ENCODE results near the gene AP2A1.

Gene AP2A1

DNA sequence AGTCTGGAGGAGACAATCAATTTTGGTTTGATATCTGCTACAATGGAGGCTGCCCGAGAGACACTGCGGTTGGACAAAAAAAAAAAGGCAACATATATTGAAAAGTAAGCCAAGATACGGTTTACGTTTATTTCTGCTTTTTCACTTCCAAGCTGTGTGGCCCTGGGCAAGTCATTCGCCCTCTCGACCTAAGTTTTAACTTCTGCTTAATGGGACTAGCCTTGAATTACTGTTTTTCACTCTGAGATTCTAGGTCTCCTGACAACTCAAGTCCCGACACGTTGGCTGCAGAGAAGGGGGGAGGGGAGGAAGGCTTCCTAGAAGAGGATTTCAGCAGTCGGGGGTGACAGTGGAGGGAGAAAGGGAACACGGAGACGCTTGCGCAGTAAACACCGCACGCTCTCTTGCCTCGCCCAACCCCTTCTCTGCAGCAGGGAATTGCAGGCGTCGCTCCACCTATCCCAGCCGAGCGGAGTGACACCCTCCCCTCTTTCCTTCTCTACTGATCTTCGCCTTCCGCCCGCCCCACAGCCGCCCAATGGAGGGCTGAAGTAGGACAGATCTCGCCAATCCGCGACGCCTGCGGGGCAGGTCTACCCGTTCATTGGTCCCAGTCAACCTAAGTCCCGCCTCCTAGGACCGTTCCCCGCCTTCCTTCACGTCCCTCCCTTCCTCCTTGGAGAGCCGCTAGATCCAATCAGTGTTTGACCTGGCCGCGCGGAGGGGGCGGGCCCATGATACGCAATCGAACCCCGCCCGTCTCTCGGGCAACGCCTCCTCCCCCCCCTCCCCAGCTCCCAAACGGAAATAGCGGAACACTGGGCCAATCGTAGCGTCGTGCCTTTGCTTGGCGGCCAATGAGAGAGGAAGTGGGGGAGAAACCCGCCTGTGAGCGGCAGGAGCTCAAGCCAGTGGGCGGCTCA, 533 bp upstream of the AP2A1 start:
- peak; percentile 100 for DNase-seq
- CTCF ChIA-PET = interaction anchor here (0.6 to 1.1 kb wide), 2 partner anchors 17 to 77 kb away, joined by 3 to 6 read pairs; partner anchors contain the start of gene ADM5
- POLR2A ChIA-PET = interaction anchor here (0.6 to 1.0 kb wide), 3 partner anchors 64 to 84 kb away, joined by 3 read pairs; no protein-coding TSS in a partner anchor
- no peaks in the 10 kb centered on the region for H3K27me3 ChIP-seq (replicated peaks in 2 of 5; ENCODE audit: control insufficient read depth in 4 of 5, insufficient read depth in 5 of 5, low read length in 4 of 5)
- peaks cover 7 to 23% (median 19%) of the 10 kb centered on the region in 4 experiments for H3K4me1 ChIP-seq (ENCODE audit: control extremely low read depth in 1 of 4, control insufficient read depth in 4 of 4, insufficient read depth in 4 of 4, low read length in 3 of 4)
- H3K27ac ChIP-seq (ENCODE audit: insufficient read depth in 1 of 2, low read depth in 1 of 2, low read length in 2 of 2, poor library complexity in 1 of 2, severe bottlenecking in 2 of 2) = peak overlapping the region in 1 of 2 experiments; percentile 85
- H3K9me3 ChIP-seq (ENCODE audit: control extremely low read depth in 1 of 5, control insufficient read depth in 4 of 5, insufficient read depth in 2 of 5, low read depth in 1 of 5, low read length in 4 of 5) = no peaks in the 10 kb centered on the region
- H3K36me3 ChIP-seq (ENCODE audit: control insufficient read depth in 4 of 4, insufficient read depth in 4 of 4, low read length in 3 of 4) = peaks cover 0 to 6% (median 3%) of the 10 kb centered on the region in 4 experiments
- peak overlapping the region in 6 of 7 experiments; percentile 13 to 94 (median 70) for H3K4me3 ChIP-seq (ENCODE audit: control insufficient read depth in 1 of 7, extremely low read depth in 1 of 7, insufficient read depth in 4 of 7, low read depth in 2 of 7, low read length in 6 of 7)
- 4% methylated on average over 30 of the region's 53 CpGs for WGBS (ENCODE audit: insufficient coverage)

DNA sequence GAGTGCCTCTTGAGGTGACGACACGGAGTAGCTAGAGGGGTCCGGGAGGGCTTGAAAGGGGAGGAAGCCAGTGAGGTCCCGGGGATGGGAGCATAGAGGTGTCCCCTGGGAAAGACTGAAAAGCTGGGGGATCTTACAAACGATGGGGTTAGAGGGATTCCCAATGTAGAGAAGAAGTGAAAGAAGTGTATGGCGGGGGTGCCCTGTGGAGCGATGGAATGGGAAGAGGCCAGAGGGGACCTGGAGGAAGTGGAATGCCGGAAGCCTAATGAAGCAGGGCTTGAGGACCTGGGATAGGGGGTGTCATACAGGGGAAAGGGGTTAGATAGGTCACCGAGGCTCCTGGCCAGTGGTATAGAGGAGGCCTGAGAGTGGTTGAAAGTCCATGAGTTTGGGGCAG, 580 bp downstream of the AP2A1 start:
- no peaks in the 10 kb centered on the region for H3K27me3 ChIP-seq (replicated peaks in 2 of 5; ENCODE audit: control insufficient read depth in 4 of 5, insufficient read depth in 5 of 5, low read length in 4 of 5)
- H3K4me3 ChIP-seq (ENCODE audit: control insufficient read depth in 1 of 7, extremely low read depth in 1 of 7, insufficient read depth in 4 of 7, low read depth in 2 of 7, low read length in 6 of 7) = peak overlapping the region; percentile 76 to 94 (median 89)
- ChIA-PET POLR2A (interaction anchor here (1.0 kb wide), 1 partner anchor 84 kb away, joined by 3 read pairs; no protein-coding TSS in a partner anchor), CTCF (interaction anchor here (0.6 to 1.1 kb wide), 2 partner anchors 16 to 78 kb away, joined by 3 to 6 read pairs; partner anchors contain the start of gene ADM5)
- H3K27ac ChIP-seq (ENCODE audit: insufficient read depth in 1 of 2, low read depth in 1 of 2, low read length in 2 of 2, poor library complexity in 1 of 2, severe bottlenecking in 2 of 2) = peak overlapping the region; percentile 77 to 90
- H3K36me3 ChIP-seq (ENCODE audit: control insufficient read depth in 4 of 4, insufficient read depth in 4 of 4, low read length in 3 of 4) = peaks cover 0 to 11% (median 4%) of the 10 kb centered on the region in 4 experiments
- no peaks in the 10 kb centered on the region for H3K9me3 ChIP-seq (ENCODE audit: control extremely low read depth in 1 of 5, control insufficient read depth in 4 of 5, insufficient read depth in 2 of 5, low read depth in 1 of 5, low read length in 4 of 5)
- DNase-seq = no peak
- H3K4me1 ChIP-seq (ENCODE audit: control extremely low read depth in 1 of 4, control insufficient read depth in 4 of 4, insufficient read depth in 4 of 4, low read length in 3 of 4) = peaks cover 7 to 23% (median 14%) of the 10 kb centered on the region in 4 experiments
- WGBS (ENCODE audit: insufficient coverage) = 2% methylated on average over 9 of the region's 9 CpGs

DNA sequence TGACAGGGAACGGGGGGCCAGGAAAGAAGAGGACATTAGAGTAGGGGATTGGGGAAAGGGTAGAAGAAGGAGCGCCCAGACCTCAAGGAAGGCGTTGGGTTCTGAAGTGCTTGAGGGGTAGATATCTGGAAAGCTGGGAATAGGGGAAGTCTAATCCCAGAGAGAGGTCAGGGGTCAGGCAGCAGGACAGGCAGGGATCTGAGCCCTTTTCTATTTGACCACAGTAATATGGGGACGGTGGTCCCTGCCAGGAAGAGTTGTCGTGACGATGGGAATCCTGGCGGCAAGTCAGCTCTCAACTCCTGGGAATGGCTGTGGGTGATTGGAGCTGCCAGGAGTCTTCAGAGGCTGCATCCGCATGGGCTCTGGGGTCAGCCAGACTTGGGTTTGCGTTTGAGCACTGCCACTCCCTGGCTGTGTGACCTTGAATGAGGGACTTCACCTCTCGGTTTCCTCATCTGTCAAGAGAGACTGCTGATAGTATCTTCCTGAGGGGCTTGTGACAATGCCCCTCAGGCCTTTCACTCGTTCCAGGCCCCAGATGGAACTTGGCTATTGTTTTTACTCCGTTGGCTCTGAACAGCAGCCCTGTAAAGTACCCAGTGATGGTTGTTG, 1.3 kb downstream of the AP2A1 start:
- DNase-seq = no peak
- POLR2A ChIA-PET = no interaction called here

DNA sequence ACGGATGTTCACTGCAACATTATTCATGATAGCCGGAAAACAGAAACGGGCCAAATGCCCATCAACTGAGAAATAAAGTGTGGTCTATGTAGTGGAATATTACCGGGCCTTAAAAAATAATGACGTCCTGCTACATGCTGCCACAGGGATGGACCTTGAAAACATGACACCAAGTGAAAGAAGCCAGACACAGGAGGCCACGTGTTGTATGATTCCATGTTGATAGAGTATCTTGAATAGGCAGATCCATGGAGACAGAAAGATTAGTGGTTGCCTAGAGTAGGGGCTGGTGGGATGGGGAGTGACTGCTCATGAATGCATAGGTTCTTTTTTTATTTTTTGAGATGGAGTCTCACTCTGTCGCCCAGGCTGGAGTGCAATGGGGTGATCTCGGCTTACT, 3.7 kb downstream of the AP2A1 start:
- Histone ChIP-seq H3K36me3 (ENCODE audit: control insufficient read depth in 4 of 4, insufficient read depth in 4 of 4, low read length in 3 of 4) (peaks cover 0 to 25% (median 5%) of the 10 kb centered on the region in 4 experiments), H3K9me3 (ENCODE audit: control extremely low read depth in 1 of 5, control insufficient read depth in 4 of 5, insufficient read depth in 2 of 5, low read depth in 1 of 5, low read length in 4 of 5) (no peaks in the 10 kb centered on the region), H3K27me3 (replicated peaks in 2 of 5; ENCODE audit: control insufficient read depth in 4 of 5, insufficient read depth in 5 of 5, low read length in 4 of 5) (no peaks in the 10 kb centered on the region), H3K4me1 (ENCODE audit: control extremely low read depth in 1 of 4, control insufficient read depth in 4 of 4, insufficient read depth in 4 of 4, low read length in 3 of 4) (peaks cover 7 to 20% (median 14%) of the 10 kb centered on the region in 4 experiments), H3K4me3 (ENCODE audit: control insufficient read depth in 1 of 7, extremely low read depth in 1 of 7, insufficient read depth in 4 of 7, low read depth in 2 of 7, low read length in 6 of 7) (no peak overlapping the region), H3K27ac (ENCODE audit: insufficient read depth in 1 of 2, low read depth in 1 of 2, low read length in 2 of 2, poor library complexity in 1 of 2, severe bottlenecking in 2 of 2) (no peak overlapping the region)
- no peak for DNase-seq
- 95% methylated on average over 8 of the region's 8 CpGs for WGBS (ENCODE audit: insufficient coverage)
- ChIA-PET CTCF (no interaction called here), POLR2A (no interaction called here)

More for the DNA sequence above, 1.3 kb downstream of the AP2A1 start:
- Histone ChIP-seq H3K9me3 (ENCODE audit: control extremely low read depth in 1 of 5, control insufficient read depth in 4 of 5, insufficient read depth in 2 of 5, low read depth in 1 of 5, low read length in 4 of 5) (no peaks in the 10 kb centered on the region), H3K27me3 (replicated peaks in 2 of 5; ENCODE audit: control insufficient read depth in 4 of 5, insufficient read depth in 5 of 5, low read length in 4 of 5) (no peaks in the 10 kb centered on the region), H3K4me3 (ENCODE audit: control insufficient read depth in 1 of 7, extremely low read depth in 1 of 7, insufficient read depth in 4 of 7, low read depth in 2 of 7, low read length in 6 of 7) (peak overlapping the region in 6 of 7 experiments; percentile 76 to 94 (median 88)), H3K27ac (ENCODE audit: insufficient read depth in 1 of 2, low read depth in 1 of 2, low read length in 2 of 2, poor library complexity in 1 of 2, severe bottlenecking in 2 of 2) (peak overlapping the region; percentile 77 to 90), H3K4me1 (ENCODE audit: control extremely low read depth in 1 of 4, control insufficient read depth in 4 of 4, insufficient read depth in 4 of 4, low read length in 3 of 4) (peaks cover 7 to 23% (median 14%) of the 10 kb centered on the region in 4 experiments), H3K36me3 (ENCODE audit: control insufficient read depth in 4 of 4, insufficient read depth in 4 of 4, low read length in 3 of 4) (peaks cover 0 to 16% (median 4%) of the 10 kb centered on the region in 4 experiments)
- CTCF ChIA-PET = no interaction called here
- 93% methylated on average over 12 of the region's 12 CpGs for WGBS (ENCODE audit: insufficient coverage)

DNA sequence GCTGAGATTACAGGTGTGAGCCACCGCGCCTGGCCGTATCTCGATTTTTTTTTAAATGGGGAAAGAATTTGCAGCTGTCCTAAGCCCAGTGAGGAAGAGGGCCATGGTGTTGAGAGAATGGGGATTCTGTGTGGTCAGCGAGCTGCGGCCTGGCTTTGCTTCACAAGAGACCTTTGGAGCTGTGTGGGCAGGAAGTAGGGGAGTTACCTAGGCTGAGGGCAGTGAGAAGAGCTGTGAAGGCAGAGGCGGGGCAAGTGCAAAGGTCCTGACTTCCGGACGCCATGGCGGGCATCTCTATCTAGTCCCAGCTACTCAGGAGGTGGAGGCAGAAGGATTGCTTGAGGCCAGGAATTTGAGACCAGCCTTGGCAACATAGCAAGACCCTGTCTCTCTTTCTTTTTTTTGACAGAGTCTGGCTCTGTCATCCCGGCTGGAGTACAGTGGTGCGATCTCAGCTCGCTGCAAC, 4.9 kb downstream of the AP2A1 start:
- Histone ChIP-seq H3K36me3 (ENCODE audit: control insufficient read depth in 4 of 4, insufficient read depth in 4 of 4, low read length in 3 of 4) (peaks cover 0 to 32% (median 10%) of the 10 kb centered on the region in 4 experiments), H3K4me1 (ENCODE audit: control extremely low read depth in 1 of 4, control insufficient read depth in 4 of 4, insufficient read depth in 4 of 4, low read length in 3 of 4) (peaks cover 7 to 14% (median 14%) of the 10 kb centered on the region in 4 experiments), H3K4me3 (ENCODE audit: control insufficient read depth in 1 of 7, extremely low read depth in 1 of 7, insufficient read depth in 4 of 7, low read depth in 2 of 7, low read length in 6 of 7) (no peak overlapping the region), H3K27ac (ENCODE audit: insufficient read depth in 1 of 2, low read depth in 1 of 2, low read length in 2 of 2, poor library complexity in 1 of 2, severe bottlenecking in 2 of 2) (no peak overlapping the region), H3K9me3 (ENCODE audit: control extremely low read depth in 1 of 5, control insufficient read depth in 4 of 5, insufficient read depth in 2 of 5, low read depth in 1 of 5, low read length in 4 of 5) (no peaks in the 10 kb centered on the region), H3K27me3 (replicated peaks in 2 of 5; ENCODE audit: control insufficient read depth in 4 of 5, insufficient read depth in 5 of 5, low read length in 4 of 5) (no peaks in the 10 kb centered on the region)
- ChIA-PET POLR2A (interaction anchor here (0.7 kb wide), 1 partner anchor 79 kb away, joined by 5 read pairs; no protein-coding TSS in a partner anchor), CTCF (no interaction called here)
- WGBS (ENCODE audit: insufficient coverage) = 96% methylated on average over 8 of the region's 13 CpGs
- DNase-seq = no peak

DNA sequence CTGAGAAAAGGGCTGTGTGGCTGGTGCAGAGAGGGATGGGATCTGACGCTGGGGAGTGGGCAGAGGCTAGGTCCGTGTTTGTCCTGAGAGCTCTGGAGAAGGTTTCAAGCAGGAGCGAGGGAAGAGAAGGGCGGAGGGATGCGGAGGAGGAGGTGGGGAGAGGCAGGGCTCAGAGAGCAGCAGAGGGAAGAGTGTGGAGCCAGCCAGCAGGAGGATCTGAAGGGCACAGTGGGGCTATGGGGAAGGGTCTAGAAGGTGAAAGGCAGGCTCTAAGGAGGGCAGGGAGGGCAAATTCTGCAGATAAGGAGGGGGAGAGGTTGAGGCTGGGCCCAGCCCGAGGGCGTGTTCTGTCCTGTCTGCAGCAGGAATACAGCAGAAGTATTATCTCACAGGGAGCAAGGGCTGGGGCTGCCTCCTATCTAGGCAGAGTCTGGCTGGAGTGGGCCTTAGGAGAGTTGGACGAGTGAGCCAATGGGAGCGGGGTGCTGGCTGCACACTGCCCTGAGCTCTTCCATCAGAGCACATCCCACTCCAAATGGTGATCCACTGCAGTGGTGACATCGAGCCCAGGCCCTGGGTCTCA, 6.1 kb downstream of the AP2A1 start:
- no peak overlapping the region for H3K27ac ChIP-seq (ENCODE audit: insufficient read depth in 1 of 2, low read depth in 1 of 2, low read length in 2 of 2, poor library complexity in 1 of 2, severe bottlenecking in 2 of 2)
- no peak overlapping the region for H3K4me3 ChIP-seq (ENCODE audit: control insufficient read depth in 1 of 7, extremely low read depth in 1 of 7, insufficient read depth in 4 of 7, low read depth in 2 of 7, low read length in 6 of 7)
- H3K9me3 ChIP-seq (ENCODE audit: control extremely low read depth in 1 of 5, control insufficient read depth in 4 of 5, insufficient read depth in 2 of 5, low read depth in 1 of 5, low read length in 4 of 5) = no peaks in the 10 kb centered on the region
- H3K36me3 ChIP-seq (ENCODE audit: control insufficient read depth in 4 of 4, insufficient read depth in 4 of 4, low read length in 3 of 4) = peaks cover 0 to 32% (median 10%) of the 10 kb centered on the region in 4 experiments
- ChIA-PET POLR2A (no interaction called here), CTCF (no interaction called here)
- no peaks in the 10 kb centered on the region for H3K27me3 ChIP-seq (replicated peaks in 2 of 5; ENCODE audit: control insufficient read depth in 4 of 5, insufficient read depth in 5 of 5, low read length in 4 of 5)
- H3K4me1 ChIP-seq (ENCODE audit: control extremely low read depth in 1 of 4, control insufficient read depth in 4 of 4, insufficient read depth in 4 of 4, low read length in 3 of 4) = peaks cover 1 to 7% (median 5%) of the 10 kb centered on the region in 4 experiments
- DNase-seq = no peak
- WGBS (ENCODE audit: insufficient coverage) = 97% methylated on average over 9 of the region's 10 CpGs
